GM19395 (cell line): ENCODE results near the gene DIP2C.
"Not testable (repeated sequence)": the region's sequence is repeated elsewhere in the genome, so short reads cannot be mapped to it uniquely, and the experiment has no call there.

Source experiments
- ATAC-seq: cut with Tn5 transposase; IDR thresholded peaks from one replicate; pipeline ENCODE4 v1.9.1; 2021; ENCODE audit warnings: mild to moderate bottlenecking, moderate library complexity; ENCODE audit not compliant: unreplicated experiment

The DIP2C gene

GRCh38 chr10:600876-601659 lies 88.4 kb downstream of the DIP2C start:
- ATAC-seq, result no peak

GRCh38 chr10:600234-600633 lies 89.2 kb downstream of the DIP2C start:
- no peak for ATAC-seq

GRCh38 chr10:599767-600166 lies 89.7 kb downstream of the DIP2C start:
- no peak for ATAC-seq

GRCh38 chr10:598415-599170 lies 90.9 kb downstream of the DIP2C start:
- ATAC-seq, result no peak

- no peak for ATAC-seq
Observed at GRCh38 chr10:597976-598375, 91.5 kb downstream of the DIP2C start.

- no peak for ATAC-seq
Observed at GRCh38 chr10:596725-597345, 92.6 kb downstream of the DIP2C start.

GRCh38 chr10:596131-596530 lies 93.3 kb downstream of the DIP2C start:
- ATAC-seq, result not testable (repeated sequence)

GRCh38 chr10:595473-595872 lies 94.0 kb downstream of the DIP2C start:
- ATAC-seq, result no peak

- no peak for ATAC-seq
Observed at GRCh38 chr10:594584-595270, 94.7 kb downstream of the DIP2C start.

- ATAC-seq, result no peak
Observed at GRCh38 chr10:593901-594457, 95.5 kb downstream of the DIP2C start.

GRCh38 chr10:593421-593820 lies 96.0 kb downstream of the DIP2C start:
- no peak for ATAC-seq

- no peak for ATAC-seq
Observed at GRCh38 chr10:593016-593415, 96.5 kb downstream of the DIP2C start.

GRCh38 chr10:591646-592045 lies 97.8 kb downstream of the DIP2C start:
- no peak for ATAC-seq

GRCh38 chr10:590721-591120 lies 98.7 kb downstream of the DIP2C start:
- no peak for ATAC-seq

GRCh38 chr10:589961-590680 lies 99.3 kb downstream of the DIP2C start:
- ATAC-seq, result no peak

GRCh38 chr10:588246-589165 lies 101.0 kb downstream of the DIP2C start:
- ATAC-seq, result no peak

GRCh38 chr10:586716-587115 lies 102.8 kb downstream of the DIP2C start:
- ATAC-seq, result no peak

- ATAC-seq, result no peak
Observed at GRCh38 chr10:586151-586550, 103.3 kb downstream of the DIP2C start.

- no peak for ATAC-seq
Observed at GRCh38 chr10:585502-585901, 104.0 kb downstream of the DIP2C start.
